HG03521 (cell line): ENCODE data around the gene IRF4.

Source experiments
- ATAC-seq: cut with Tn5 transposase; IDR thresholded peaks from one replicate; pipeline ENCODE4 v1.9.1; 2021; ENCODE audit warnings: mild to moderate bottlenecking, moderate library complexity; ENCODE audit not compliant: unreplicated experiment

The IRF4 gene

DNA sequence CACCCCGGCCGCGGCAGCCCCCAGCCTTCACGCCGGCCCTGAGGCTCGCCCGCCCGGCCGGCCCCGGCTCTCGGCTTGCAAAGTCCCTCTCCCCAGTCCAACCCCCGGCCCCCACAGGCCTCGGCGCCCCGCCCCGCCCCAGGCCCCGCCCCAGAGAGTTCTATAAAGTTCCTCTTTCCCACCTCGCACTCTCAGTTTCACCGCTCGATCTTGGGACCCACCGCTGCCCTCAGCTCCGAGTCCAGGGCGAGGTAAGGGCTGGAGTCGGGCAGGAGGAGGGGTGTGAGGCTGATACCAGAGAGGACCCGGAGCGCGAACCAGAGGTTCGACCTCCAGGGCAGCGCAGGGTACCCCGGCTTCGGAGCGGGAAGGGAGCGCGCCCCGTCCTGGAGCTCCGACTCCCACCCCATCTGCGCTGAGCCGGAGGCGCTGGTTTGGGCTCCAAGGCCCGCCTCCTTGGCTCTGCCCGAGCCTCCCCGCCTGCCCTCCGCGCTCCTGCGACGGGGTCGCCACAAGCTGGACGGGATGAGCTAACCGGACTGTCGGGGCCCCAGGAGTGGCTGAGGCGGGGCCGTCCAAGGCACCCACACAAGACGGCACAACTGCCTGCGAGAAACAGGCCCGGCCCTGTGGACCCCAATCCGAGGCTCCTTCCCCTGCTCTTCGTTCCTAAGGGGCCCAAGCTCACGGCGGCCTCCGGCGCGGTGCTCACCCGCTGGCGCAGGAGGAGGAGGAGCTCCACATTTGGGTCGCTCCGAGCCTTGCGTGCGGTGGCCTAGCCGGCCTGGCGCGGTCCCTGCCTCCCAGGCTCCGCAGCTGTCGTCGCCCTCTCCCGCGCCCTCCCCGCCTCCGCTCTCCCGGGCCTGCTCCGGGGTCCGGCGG, at the start of gene IRF4:
Gene IRF4 (plus strand): TSS at position 194 of the 882 bp plus-strand sequence. CDS start 1,401 bp downstream, outside the sequence.
- ATAC-seq = peak; percentile 51

DNA sequence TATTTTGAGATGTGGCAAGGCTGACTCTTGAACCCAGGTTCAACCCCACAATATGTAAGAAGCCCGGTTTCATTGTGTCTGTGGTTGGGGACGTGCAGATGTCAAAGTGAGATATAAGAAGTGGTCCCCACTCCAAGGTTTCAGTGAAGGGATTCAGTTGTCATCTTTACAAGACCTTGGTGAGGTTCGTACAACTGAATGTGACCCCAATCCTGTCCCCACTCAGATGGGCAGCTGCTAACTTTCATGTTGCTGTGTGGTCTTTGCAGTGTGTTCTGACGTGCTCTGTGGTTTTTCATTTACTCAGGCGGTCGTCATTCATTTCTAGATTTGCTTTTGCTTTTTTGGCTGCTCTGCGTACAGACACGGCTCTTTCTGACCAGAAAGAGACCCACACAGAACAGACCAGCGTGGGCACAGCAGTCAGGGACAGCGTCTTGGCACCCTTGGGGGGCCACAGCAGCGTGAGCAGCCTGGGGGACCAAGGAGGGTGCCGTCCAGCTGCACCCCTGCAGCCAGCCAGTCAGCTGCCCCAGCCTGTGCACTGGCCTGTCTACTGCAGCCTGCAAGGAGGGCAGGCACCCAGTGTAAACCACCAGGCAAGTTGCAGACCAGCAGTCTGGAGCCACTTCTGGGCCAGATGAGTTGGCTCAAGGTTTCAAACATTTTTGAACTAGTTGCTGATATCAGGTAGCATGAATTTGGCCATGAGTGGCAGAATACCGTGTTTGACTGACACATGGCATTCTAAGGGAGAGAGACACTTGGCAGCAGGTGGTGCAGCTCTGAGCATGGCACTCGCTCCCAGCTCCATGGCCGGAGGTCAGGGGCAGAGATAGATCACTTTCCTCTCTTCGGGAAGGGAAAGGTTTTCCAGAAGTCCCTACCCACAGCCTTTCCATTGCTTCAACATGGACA, 49.4 kb upstream of the IRF4 start:
- peak; percentile 56 for ATAC-seq

DNA sequence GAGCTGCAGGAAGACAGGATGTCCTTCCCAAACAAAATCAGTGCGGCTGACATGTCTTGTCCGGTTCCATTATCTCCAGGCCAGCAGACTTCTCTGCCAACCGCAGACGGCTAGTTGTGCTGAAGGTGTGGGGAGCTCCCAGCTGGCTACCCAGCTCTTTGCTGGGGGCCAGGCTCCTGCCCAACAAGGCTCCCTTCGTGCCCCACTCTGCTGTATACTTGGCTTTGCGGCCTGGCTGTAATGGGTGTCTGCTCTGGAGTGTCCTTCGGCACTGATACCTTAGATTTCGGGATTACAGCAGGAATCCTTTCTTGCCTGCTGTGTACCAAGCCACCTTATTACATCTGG, 48.7 kb upstream of the IRF4 start:
- no peak for ATAC-seq

DNA sequence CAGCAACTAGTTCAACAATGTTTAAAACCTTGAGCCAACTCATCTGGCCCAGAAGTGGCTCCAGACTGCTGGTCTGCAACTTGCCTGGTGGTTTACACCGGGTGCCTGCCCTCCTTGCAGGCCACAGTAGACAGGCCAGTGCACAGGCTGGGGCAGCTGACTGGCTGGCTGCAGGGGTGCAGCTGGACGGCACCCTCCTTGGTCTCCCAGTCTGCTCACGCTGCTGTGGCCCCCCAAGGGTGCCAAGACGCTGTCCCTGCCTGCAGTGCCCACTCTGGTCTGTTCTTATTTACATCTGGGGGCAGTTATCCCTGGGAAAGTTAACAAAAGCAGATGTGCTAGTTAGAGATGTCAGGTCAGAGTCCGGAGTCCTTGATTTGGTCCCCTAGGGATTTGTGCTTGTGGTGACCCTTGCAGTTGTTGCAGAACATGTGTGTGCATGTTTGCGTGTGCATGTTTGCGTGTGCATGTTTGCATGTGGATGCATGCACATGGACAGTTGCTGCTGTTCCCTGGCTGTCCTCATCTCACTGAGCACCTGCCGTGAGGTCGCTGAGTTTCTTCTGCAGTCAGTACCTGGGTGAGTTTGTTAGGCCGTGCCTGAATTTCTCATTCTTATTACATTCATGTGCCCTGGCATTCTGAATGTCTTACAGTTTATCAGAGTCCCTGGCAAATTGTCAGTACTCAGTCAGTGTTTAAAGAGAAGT, 48.2 kb upstream of the IRF4 start:
- ATAC-seq = no peak

DNA sequence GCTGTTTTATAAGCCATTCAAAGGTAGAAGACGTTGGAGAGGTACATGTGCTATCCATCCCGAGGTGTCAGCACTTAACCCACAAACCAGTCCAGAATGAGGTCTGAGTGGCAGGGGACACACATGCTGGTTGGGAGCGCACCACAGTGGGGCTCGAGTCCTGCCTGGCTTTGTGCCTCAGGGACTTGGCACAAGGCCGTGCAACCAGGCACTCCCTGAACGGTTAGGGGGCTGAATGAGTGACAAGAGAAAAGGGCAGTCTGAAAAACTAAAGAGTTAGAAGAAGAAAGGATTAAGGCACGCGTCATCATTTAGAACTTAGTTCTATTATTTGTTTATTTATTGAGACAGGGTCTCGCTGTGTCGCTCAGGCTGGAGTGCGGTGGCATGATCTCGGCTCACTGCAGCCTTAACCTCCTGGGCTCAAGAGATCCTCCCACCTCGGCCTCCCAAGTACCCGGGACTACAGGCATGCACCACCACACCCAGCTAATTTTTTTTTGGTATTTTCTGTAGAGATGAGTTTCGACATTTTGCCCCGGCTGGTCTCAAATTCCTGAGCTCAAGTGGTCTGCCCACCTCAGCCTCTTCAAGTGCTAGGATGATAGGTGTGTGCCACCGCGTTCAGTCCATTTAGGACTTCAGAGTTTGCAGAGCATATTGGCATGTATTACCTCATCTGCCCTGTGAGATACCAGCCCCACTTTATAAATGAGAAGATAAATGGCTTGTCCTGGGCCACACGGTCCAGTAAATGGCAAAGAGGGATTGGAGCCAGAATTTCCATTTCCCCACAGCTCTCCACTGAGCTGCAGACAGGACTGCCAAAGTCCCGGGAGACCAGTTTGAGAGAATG, 47.4 kb upstream of the IRF4 start:
- ATAC-seq = no peak

DNA sequence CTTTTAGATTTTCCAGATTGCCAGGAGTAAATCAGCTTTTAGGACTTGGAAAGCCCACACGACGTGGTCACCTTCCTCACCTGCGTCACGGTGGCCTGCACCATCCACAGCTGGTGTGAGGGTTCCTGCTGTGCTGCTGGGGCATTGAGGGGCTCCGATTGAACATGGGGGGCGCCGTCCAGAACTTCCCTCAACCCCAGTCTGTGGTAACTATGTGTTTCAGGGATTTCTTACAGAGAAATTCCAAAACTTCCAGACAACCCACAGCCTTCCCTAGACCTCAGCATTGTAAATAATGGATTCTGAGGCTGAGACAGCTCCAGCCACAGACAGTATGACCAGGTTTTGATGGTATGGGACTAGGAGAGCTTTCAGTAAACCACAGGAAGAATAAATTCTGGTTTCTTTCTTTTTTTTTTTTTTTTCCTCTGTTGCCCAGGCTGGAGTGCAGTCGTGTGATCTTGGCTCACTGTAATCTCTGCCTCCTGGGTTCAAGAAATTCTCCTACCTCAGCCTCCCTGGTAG, 46.7 kb upstream of the IRF4 start:
- ATAC-seq = no peak

DNA sequence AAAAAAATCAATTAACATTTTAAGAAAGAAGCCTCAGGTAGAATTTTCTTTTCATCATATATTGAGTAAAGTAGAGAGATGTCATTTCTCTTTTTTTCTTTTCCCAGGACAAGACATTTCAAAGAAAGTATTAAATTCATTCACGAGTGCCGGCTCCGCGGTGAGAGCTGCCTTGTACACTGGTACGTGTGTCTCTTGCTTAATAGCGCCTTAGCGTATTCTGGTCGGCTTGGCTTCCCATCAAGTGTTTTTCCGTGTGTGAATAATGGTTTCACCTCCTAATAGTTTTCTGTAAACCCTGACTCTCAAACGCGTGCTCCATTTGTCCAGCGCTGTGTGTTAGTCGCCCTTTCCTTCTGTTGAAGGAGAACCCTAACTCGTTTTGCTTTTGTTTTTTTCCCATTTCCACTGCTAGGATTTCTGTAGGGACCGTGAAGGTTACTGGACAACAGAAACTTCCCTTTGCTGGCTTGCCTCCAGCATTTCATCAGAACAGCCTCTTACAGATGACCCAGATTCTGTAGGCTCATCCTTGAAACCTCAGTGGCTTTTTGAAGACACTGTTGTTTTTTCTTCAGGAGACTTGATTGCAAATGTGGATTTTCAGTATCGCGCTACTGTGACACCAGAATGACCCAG, 45.7 kb upstream of the IRF4 start:
- ATAC-seq = no peak

DNA sequence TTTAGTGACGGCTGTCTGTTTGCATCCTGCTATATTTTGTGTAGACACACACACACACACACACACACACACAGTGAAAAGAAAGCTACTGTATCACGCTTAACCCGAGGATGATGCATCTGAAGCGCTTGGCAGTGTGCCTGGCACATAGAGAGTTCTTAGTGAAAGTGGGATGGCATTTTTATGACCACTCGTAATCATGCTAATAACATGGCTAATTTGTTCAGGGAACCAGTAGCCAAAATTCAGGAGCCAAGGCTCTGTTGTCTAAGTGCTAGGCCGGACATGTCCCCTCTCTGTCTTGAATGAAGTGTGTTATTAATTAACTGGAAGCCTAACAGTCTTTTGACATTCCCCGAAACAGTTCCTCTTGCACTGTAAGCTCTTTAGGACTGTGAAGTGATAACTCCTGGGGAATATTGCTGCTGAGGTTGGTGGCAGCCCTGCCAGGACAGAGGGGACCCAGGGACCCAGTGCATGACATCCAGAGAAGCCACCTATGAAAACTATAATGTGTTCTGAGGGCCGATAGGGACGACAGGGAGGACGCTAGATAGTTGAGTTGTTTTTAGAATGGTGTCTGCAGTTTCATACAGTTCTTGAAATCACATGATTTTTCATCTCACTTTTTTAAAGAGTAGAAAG, 45.0 kb upstream of the IRF4 start:
- ATAC-seq = no peak

DNA sequence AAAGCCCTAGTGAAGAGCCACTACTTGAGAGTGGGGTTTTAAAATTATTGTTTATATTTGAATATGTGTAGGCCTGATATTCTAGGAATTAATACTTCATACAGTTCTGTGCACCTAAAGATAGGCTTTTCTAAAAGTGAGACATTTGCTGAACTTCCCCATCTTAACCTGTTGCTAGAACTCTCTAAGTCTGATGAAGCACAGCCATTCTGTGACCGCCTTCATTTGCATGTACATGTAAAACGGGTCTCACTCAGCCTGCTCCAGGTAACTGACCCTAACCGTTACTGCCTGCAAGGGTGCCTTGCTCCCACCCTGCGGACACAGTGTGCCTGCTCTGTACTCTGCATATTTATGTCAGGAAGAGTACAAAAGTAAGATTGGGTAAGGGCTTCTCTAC, 44.3 kb upstream of the IRF4 start:
- ATAC-seq = peak; percentile 74

DNA sequence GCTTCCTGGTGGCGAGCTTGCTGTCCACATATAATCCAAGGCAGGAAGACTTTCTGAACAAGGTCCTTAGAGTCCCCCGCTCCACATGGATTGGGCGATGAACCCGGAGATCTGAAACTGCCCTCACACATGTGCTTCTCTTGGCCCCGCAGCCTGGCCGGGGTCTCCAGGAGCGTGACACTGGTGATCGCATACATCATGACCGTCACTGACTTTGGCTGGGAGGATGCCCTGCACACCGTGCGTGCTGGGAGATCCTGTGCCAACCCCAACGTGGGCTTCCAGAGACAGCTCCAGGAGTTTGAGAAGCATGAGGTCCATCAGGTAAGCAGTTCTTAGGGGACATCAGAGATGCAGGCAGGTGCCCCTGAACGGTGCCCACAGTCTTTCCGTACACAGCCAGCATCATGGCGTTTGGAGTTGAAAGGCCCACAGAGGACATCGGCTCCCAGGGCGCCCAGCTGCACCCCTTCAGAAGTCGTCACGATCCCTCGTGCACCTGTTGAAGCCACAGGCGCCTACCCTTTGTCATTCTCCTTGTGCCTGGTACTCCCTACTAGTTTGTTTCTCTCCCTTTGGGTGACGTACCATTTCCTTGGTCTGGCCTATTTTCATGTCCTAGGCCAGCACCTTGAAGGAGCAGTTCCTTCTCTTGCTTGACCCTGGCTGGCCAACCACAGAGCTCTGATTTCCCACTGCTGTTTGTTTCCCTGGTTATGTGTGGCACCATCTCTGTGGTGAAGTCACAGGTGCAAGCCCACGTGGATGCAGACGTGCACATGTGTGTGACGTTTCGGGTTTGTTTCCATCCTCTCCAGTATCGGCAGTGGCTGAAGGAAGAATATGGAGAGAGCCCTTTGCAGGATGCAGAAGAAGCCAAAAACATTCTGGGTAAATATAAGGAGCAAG, 43.3 kb upstream of the IRF4 start:
- no peak for ATAC-seq

DNA sequence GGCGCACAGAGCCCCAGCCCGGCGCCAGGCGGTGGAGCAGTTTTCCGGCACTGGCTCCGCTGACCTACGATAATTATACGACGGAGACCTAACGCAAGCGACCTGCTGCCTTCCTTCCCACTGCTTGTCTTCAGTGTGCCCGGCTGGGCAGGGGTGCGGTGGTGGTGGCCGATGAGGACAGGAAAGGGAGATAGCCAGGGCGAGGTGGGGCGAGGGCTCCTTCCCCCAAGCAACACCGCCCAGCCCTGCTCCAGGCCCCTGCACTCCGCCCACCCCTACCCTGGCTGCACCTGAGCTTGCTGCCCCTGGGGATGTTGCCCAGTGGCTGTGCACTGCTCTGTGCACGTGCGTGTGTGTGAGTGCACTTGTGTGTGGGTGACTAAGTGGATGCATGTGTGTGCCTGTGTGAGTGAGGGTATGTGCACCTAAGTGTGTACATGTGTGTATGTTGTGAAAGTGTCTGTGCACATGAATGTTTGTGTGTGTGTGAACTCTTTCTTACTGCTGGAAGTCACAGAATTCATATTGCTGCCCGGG, 42.6 kb upstream of the IRF4 start:
- ATAC-seq = no peak

DNA sequence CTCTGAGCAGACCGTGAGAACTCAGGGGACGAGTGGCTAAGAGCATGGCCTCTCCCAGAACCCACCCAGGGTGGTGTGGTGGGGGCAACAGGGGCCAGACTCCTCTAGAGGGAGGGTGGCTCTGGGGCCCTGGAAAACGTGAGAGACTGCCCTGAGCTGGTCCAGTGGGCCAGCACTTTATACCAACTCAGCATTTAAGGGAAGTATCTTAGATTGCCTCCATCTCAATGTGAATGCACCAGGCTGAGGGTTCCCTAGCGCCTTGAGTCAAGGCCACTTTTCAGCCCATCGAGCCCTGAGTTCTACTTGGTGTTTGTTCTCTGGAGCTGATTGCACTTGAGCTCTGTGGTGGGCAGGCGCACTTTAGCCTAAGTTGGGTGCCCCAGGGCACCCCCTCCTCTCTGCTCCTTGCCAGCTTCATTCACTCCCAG, 42.0 kb upstream of the IRF4 start:
- no peak for ATAC-seq

DNA sequence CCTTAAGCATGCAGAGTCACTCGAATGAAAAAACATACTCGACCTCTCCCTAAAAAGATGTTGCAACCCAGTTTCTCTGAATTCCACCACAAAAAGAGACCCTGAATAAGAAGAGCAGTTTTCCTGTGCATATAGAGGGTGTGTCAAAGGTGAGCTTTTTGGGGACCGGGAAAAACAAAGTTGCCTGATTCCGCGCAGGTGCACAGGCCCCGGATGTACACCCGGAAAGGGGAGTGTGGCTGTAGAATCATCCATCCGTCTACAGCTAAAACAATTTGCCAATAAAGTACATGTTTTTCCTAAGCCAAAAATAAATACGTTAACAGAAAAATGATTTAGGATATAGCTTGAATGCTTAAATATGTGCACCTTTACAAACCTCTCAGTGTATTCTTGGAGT, 41.2 kb upstream of the IRF4 start:
- ATAC-seq = no peak

DNA sequence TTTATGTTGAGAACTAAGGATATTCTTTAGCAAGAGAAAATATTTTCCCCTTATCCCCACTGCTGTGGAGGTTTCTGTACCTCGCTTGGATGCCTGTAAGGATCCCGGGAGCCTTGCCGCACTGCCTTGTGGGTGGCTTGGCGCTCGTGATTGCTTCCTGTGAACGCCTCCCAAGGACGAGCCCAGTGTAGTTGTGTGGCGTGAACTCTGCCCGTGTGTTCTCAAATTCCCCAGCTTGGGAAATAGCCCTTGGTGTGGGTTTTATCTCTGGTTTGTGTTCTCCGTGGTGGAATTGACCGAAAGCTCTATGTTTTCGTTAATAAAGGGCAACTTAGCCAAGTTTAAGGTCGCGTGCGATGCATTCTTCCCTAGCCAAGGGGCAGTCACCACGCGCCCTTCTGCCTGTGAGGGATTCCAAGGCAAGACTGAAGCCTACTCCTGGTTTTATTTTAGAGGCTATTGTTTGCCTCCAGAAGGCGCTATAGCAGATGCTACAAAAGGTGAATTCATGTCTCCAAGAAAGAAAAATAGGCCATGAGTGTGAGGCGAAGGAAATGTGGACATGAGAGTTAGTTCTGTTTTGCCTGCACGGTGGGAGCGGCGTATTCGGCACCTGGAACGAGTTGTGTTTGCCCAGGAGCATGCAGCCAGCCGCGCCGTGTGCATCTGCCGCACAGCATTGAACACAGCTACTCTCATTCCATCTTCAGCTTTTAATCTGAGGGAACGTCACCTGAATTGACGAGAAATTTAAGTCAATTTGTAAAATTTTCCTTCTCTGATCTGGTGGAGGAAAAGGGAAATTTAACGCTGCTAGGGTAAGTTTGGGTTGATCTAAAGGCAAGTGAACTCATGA, 40.3 kb upstream of the IRF4 start:
- ATAC-seq = no peak

DNA sequence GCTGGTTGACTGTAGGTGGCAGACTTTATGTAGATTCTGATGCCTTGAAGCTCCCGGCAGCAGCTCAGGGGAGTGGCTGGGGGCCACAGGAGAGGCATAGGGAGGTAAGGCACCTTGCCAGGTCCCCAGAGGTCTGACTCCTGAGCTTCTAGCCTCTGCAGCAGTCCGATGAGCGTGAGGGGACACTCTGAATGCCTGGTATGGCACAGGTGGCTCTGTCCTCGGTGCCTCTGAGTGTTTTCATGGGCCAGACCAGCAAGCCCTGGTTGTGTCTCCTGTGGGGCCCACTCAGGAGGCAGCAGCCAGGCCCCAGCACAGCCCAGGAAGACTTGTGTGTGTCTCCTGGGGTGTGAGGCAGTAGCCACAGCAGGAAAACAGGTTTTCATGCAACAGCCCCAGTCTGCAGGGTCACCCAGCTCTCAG, 39.7 kb upstream of the IRF4 start:
- ATAC-seq = no peak

DNA sequence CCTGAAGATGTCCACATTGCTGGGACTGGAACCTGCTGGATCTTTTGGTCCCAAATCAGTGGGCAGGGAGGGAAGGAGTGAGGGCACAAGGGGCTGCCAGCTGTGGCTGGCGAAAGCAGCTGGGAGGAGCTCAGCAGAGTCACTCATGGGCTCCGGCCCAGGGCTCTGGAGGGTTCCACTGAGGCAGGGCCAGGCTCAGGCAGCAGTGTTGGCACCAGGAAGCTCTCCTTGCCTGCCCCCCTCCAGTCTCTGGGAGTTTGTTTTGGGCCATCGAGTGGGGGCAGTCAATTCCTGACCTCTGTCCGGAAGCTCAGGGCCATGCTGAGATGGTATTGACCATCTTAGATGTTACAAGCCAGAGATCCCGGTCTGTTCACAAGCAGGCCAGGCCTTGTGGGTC, 39.1 kb upstream of the IRF4 start:
- ATAC-seq = no peak
